PC-3 (cell line): ENCODE measurements around the gene GPR42.

Source experiments
- CTCF ChIP-seq: fragments of 300-600 bp; sonication (generic); conservative IDR thresholded peaks from 2 replicates; pipeline ENCODE4 v1.5.1; 2017; ENCODE audit warnings: antibody characterized with exemption, low read depth, mild to moderate bottlenecking, low read length
- EZH2 ChIP-seq: fragments of 300-600 bp; sonication (generic); IDR thresholded peaks from one replicate; pipeline ENCODE4 v1.6.1; 2017; ENCODE audit warnings: antibody characterized with exemption, mild to moderate bottlenecking, low read length; ENCODE audit not compliant: unreplicated experiment

DNA sequence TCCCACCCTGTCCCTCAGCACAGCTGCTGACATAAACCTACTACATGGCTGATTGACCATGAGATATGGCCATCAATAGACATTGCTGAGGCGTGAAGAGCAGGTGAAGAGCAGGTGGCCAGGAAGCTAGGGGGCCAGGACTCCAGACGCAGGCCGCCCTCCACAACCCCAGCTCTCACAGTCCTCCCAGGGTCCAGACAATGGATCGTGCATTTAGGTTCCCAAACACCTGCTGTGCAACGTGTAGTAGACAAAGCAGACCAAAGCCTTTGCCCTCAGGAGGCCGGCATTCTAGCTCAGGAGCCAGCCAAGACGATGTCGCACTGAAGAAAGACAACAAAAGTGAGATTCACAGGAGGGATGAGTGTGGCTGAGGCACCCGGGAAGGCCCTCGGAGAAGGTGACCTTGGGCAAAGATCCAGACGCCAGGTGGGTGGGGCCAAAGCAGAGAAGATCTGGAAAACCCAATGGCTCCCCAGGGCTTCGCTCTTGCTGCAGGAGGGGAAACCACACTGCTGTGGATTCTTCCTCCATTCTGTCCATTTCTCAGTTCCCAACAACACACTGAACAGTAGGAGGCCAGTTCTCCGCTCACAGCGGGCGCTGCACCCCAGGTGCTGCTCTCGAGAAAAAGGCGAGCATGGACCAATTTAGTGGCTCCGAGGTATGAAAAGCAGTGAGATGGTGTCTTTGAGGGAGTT is 21.8 kb upstream of the GPR42 start:
- TF ChIP-seq CTCF (no peak), EZH2 (no peak)
